BLaER1 (cell line): Measurements from ENCODE around the gene SRL.

Experiments used
- H3K27ac ChIP-seq: shearing (Covaris generic); formaldehyde crosslinking; 2 replicates; pipeline ENCODE4 v1.8.1; 2022
- H3K27me3 ChIP-seq: shearing (Covaris generic); formaldehyde crosslinking; 2 replicates; pipeline ENCODE4 v1.8.1; 2022
- H3K36me3 ChIP-seq: shearing (Covaris generic); formaldehyde crosslinking; 2 replicates; pipeline ENCODE4 v1.8.1; 2022
- H3K4me1 ChIP-seq: shearing (Covaris generic); formaldehyde crosslinking; 2 replicates; pipeline ENCODE4 v1.8.1; 2022
- H3K4me2 ChIP-seq: shearing (Covaris generic); formaldehyde crosslinking; 2 replicates; pipeline ENCODE4 v1.8.1; 2022
- H3K4me3 ChIP-seq: shearing (Covaris generic); formaldehyde crosslinking; 2 replicates; pipeline ENCODE4 v1.8.1; 2022
- H3K9ac ChIP-seq: shearing (Covaris generic); formaldehyde crosslinking; 2 replicates; pipeline ENCODE4 v1.8.1; 2022
- H3K9me3 ChIP-seq: shearing (Covaris generic); formaldehyde crosslinking; 2 replicates; pipeline ENCODE4 v1.8.1; 2022
- H4K20me1 ChIP-seq: shearing (Covaris generic); formaldehyde crosslinking; 2 replicates; pipeline ENCODE4 v1.8.1; 2022
- Cebpa-rat ChIP-seq: shearing (Covaris generic); IDR thresholded peaks from 2 replicates; pipeline ENCODE4 v1.8.1; 2022

SRL gene

GRCh38 chr16:4207229-4207628 is 34.7 kb downstream of the SRL start:
- Histone ChIP-seq H3K9me3 (no peaks in the 10 kb centered on the region), H3K4me1 (peaks cover 19% of the 10 kb centered on the region), H3K27me3 (no peaks in the 10 kb centered on the region), H3K4me3 (no peak overlapping the region), H3K27ac (peak overlapping the region; percentile 19; the same call in 1 of the 2 replicates), H3K4me2 (peak overlapping the region; percentile 74), H3K9ac (no peak overlapping the region), H4K20me1 (no peaks in the 10 kb centered on the region), H3K36me3 (no peaks in the 10 kb centered on the region)
- TF ChIP-seq Cebpa-rat: no peak

- Histone ChIP-seq H3K9ac (no peak overlapping the region), H3K4me3 (no peak overlapping the region), H3K36me3 (no peaks in the 10 kb centered on the region), H4K20me1 (no peaks in the 10 kb centered on the region), H3K27me3 (no peaks in the 10 kb centered on the region), H3K4me1 (peaks cover 15% of the 10 kb centered on the region), H3K4me2 (peak overlapping the region; percentile 74), H3K9me3 (no peaks in the 10 kb centered on the region), H3K27ac (peak overlapping the region; percentile 19; the same call in 1 of the 2 replicates)
- no peak for TF ChIP-seq Cebpa-rat
These were observed 35.2 kb downstream of the SRL start for GRCh38 chr16:4206680-4207079.

DNA sequence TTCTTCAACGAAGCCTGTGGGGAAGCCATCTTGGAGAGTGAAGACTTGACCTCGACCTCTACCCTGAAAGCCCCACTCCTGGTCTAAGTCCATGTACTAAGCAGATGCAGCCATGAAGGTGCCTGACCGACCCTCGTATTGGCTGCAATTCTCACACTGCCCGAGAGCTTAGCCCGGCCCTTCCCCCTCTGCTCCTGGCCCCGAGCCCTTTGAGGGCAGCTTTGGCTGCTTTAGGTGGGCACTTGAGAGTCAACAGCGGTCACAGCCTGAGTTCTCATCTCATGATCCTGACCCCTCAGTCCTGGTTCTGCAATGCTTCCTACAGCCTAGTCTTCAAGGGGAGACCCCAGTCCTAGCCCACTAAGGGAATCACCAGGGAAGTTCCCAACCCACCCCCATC is 35.9 kb downstream of the SRL start:
- Histone ChIP-seq H3K9me3 (no peaks in the 10 kb centered on the region), H3K4me2 (no peak overlapping the region)
- TF ChIP-seq Cebpa-rat: no peak

DNA sequence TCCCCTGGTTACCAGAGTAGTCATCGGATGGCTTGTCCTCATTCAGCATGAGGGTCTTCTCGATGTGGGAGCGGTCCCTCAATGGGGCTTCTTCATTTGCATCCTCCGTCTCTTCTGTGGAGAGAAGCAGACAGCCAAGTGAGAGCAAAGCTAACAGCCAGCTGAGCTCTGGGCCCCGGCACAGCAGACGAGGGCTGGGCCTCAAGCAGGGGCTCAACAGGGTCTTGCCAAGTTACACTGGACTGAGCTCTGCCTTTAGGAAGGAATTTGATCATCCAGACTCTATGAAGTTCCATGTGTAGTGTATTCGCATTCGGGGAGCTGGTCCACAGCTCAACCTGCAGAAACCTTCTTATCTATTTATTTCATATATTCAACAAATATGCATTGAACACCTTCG is 37.4 kb downstream of the SRL start:
- Histone ChIP-seq H3K36me3 (no peaks in the 10 kb centered on the region), H3K9me3 (no peaks in the 10 kb centered on the region), H4K20me1 (no peaks in the 10 kb centered on the region), H3K27ac (no peak overlapping the region), H3K27me3 (no peaks in the 10 kb centered on the region), H3K4me1 (peaks cover 27% of the 10 kb centered on the region), H3K4me2 (no peak overlapping the region), H3K4me3 (no peak overlapping the region), H3K9ac (no peak overlapping the region)
- no peak for TF ChIP-seq Cebpa-rat

More for the DNA sequence above, 35.9 kb downstream of the SRL start:
- Histone ChIP-seq H3K36me3 (no peaks in the 10 kb centered on the region), H3K9ac (no peak overlapping the region), H3K4me3 (no peak overlapping the region), H3K27ac (no peak overlapping the region), H4K20me1 (no peaks in the 10 kb centered on the region), H3K4me1 (peaks cover 15% of the 10 kb centered on the region), H3K27me3 (no peaks in the 10 kb centered on the region)

DNA sequence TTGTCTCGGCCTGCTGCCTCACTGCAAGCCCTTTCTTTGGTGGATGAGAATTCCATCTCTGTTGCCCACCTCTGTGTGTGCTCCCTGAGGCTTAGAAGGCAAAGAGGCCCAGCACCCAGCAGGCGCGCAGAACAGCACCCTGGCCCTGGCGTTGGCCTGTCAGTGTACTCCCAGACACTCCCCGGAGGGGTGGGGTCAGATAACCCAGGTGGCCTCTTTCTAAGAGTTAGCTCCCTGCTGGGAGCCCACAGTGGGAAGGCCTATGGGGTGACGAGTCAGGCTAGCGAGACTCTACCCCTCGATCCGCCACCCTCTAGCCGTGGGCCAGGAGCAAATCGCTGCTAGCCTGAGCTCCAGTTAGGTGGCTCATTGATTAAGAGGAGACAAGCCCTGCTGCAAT is 38.1 kb downstream of the SRL start:
- Histone ChIP-seq H3K27ac (0 out of 2 replicates have a peak overlapping the region, but pooled peaks have one; percentile 4), H3K9me3 (no peaks in the 10 kb centered on the region), H4K20me1 (no peaks in the 10 kb centered on the region), H3K9ac (no peak overlapping the region), H3K4me2 (no peak overlapping the region), H3K4me1 (peaks cover 27% of the 10 kb centered on the region), H3K27me3 (no peaks in the 10 kb centered on the region), H3K36me3 (no peaks in the 10 kb centered on the region), H3K4me3 (no peak overlapping the region)
- no peak for TF ChIP-seq Cebpa-rat

GRCh38 chr16:4202615-4203345 is 39.1 kb downstream of the SRL start:
- no peaks in the 10 kb centered on the region for H3K9me3 ChIP-seq
- no peak for TF ChIP-seq Cebpa-rat
- H4K20me1 ChIP-seq: no peaks in the 10 kb centered on the region
- no peak overlapping the region for H3K4me3 ChIP-seq
- H3K27me3 ChIP-seq: no peaks in the 10 kb centered on the region
- no peaks in the 10 kb centered on the region for H3K36me3 ChIP-seq
- H3K27ac ChIP-seq: no peak overlapping the region
- H3K9ac ChIP-seq: no peak overlapping the region
- no peak overlapping the region for H3K4me2 ChIP-seq
- H3K4me1 ChIP-seq: peaks cover 27% of the 10 kb centered on the region

- no peaks in the 10 kb centered on the region for H3K9me3 ChIP-seq
- H3K9ac ChIP-seq: no peak overlapping the region
These were observed 41.1 kb downstream of the SRL start for GRCh38 chr16:4200781-4201137.

DNA sequence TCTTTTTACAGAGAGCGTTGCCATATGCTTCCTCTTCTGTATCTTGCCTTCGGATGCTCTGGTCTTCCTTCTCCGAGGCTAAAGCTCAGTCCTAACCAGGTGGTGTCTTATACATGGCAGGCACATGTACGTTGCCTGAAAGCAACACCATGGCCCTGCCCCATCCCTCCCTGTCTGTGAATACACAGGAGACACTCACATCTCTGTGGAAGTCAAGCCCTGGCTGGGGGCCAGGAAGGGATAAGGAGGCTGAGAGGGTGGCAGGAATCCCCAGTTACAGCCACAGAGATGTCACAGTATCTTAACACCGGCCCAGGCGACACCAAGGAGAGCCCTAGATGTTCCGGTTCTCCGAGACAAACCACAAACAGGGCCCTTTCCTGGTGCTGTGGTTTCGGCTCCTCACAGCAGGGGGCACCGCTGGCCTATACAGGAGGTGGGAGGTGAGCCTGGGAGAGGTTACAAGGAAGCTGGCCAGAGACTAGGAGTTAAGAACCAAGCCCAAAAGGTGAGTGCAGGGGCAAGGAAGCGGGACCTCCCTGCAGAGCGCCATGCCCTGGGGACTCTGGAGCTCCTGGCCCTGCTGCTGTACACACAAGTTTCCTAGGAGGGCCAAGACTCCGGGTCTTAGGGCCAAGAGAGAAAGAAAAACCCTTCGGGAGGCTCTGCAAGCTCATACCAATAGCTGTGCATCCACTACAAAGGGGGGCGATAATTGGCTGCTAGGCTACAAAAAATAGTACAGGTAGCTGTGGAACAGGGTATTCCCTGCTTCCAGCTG is 41.7 kb downstream of the SRL start:
- Histone ChIP-seq H3K27me3 (no peaks in the 10 kb centered on the region), H4K20me1 (no peaks in the 10 kb centered on the region), H3K4me3 (no peak overlapping the region), H3K9ac (no peak overlapping the region), H3K9me3 (no peaks in the 10 kb centered on the region), H3K36me3 (no peaks in the 10 kb centered on the region), H3K27ac (peak overlapping the region; percentile 32; the same call in 1 of the 2 replicates), H3K4me1 (peaks cover 12% of the 10 kb centered on the region), H3K4me2 (peak overlapping the region; percentile 67)
- TF ChIP-seq Cebpa-rat: no peak

More at GRCh38 chr16:4200781-4201137, 41.1 kb downstream of the SRL start:
- Histone ChIP-seq H3K36me3 (no peaks in the 10 kb centered on the region), H3K4me2 (peak overlapping the region; percentile 67), H3K27me3 (no peaks in the 10 kb centered on the region), H4K20me1 (no peaks in the 10 kb centered on the region), H3K27ac (no peak overlapping the region), H3K4me3 (no peak overlapping the region), H3K4me1 (peaks cover 12% of the 10 kb centered on the region)
- TF ChIP-seq Cebpa-rat: no peak

GRCh38 chr16:4198816-4199215 is 43.1 kb downstream of the SRL start:
- Histone ChIP-seq H3K4me1 (peaks cover 18% of the 10 kb centered on the region), H3K4me2 (no peak overlapping the region), H4K20me1 (no peaks in the 10 kb centered on the region), H3K9me3 (no peaks in the 10 kb centered on the region), H3K27ac (no peak overlapping the region), H3K36me3 (no peaks in the 10 kb centered on the region), H3K27me3 (no peaks in the 10 kb centered on the region), H3K4me3 (no peak overlapping the region), H3K9ac (no peak overlapping the region)
- no peak for TF ChIP-seq Cebpa-rat

DNA sequence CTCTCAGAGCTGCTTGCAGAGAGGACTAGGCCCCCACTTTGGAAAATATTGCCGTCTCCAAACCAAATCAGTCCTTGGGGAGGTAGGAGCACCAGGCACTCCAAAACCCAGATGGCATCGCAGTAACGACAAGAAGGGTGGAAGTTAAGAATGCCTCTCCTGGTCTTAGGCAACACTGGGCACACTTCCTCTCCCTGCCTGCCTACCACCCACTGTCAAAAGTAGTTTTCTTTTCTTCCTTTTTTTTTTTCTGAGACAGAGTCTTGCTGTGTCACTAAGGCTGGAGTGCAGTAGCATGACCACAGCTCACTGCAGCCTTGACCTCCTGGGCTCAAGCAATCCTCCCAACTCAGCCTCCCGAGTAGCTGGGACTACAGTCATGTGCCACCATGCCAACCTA is 47.2 kb downstream of the SRL start:
- no peak overlapping the region for H3K4me3 ChIP-seq
- no peak for TF ChIP-seq Cebpa-rat
- H4K20me1 ChIP-seq: no peaks in the 10 kb centered on the region
- no peak overlapping the region for H3K4me2 ChIP-seq
- H3K27me3 ChIP-seq: no peaks in the 10 kb centered on the region
- H3K27ac ChIP-seq: no peak overlapping the region; the same call in 1 of the 2 replicates
- H3K4me1 ChIP-seq: peaks cover 37% of the 10 kb centered on the region
- H3K9ac ChIP-seq: no peak overlapping the region
- no peaks in the 10 kb centered on the region for H3K36me3 ChIP-seq
- no peaks in the 10 kb centered on the region for H3K9me3 ChIP-seq
